ENCODE results near the gene COLEC11.

Gene COLEC11

GRCh38 chr2:3655871-3656761 is 61.2 kb downstream of the COLEC11 start:
- no peak for DNase-seq

DNA sequence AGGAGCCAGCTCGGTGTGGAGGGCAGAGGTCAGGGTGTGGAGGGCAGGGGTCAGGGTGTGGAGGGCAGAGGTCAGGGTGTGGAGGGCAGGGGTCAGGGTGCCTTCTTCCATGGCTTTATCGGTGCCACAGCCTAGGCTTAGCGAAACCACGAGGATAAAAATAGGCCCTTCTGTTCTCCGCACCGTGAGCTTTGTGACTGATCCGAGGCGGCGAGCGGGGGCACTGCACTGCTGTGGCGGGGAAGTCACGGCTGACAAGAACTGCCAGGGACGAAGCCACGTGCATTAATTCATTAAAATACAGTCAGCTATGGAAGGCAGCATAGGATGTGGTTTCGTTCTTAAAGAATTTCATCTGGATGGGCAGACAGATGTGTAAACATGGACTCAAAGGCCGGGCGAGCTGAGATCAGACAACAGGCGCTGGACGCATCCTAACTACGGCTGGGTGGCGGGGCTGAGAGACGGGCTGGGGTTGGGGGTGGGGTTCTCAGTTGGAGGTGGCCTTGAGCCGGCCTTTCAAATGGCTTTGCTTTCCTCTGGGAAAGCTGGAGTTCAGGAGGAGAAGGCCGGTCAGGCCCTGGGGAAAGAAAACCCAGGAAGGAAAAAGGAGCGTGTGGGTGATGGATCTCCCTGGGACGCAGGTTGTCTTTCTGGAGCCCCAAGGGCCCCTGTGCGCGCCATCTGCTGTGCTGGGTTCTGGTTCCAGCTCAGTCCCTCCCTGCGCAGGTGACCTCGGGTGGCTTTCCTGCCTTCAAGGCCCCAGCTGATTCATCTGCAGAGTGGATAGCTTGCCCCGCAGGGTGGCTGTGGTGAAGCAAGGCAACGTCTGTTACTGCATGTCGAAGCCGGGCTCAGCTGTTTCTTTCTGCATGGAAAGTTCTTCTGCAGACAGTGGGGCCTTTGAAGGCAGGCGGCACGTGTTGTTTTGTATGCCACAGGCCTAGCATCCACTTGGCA is 62.1 kb downstream of the COLEC11 start:
- no peak for DNase-seq

GRCh38 chr2:3657881-3658280 is 63.0 kb downstream of the COLEC11 start, which contains the start of gene ALLC:
ALLC (plus strand) TSS chr2:3658200; CDS start chr2:3671158, 12,958 bp downstream.
- no peak for DNase-seq

DNA sequence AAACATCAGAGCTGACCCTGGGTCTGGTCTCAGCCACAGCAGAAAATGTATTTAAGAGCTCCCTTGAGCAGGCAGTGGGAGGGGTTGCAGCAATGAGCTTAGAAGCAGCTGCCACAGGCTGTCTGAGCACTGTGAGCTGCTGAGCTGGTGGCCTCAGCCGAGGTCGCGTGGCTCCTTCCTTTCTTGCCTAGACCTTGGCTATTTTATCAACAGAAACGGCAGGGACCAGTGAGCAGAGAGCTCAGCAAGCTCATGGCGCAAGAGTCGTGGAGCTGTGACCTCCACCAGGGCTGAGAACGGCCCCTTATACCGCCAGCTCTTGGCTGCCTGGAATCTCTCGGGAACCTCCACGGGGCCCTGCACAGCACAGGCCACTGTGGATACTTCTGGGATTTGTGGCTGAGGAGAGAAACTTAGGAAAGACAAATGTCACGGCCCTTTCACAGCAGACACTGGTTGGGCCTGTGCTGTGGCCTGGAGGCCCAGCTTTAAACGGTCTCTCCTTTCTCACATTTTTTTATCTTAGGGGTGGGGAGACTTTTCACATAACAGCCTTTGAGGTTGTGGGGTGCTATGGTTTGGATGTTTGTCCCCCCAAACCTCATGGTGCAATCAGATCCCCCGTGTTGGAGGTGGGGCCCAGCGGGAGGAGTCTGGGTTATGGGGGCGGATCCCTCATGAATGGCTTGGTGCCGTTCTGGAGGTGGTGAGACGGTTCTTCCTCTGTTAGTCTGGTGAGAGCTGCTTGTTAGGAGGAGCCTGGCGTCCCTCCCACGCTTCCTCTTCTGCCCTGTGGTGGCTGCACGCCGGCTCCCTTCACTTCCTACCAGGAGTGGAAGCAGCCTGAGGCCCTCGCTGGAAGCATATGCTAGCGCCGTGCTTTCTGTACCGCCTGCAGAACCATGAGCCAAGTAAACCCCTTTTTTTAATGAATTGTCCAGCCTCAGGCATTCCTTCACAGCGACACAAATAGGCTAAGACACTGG is 64.8 kb downstream of the COLEC11 start:
- DNase-seq, result peak; percentile 35

- DNase-seq, result peak; percentile 74
These were observed 65.7 kb downstream of the COLEC11 start for GRCh38 chr2:3660640-3661039.

- no peak for DNase-seq
These were observed 66.3 kb downstream of the COLEC11 start for GRCh38 chr2:3661149-3661660.

DNA sequence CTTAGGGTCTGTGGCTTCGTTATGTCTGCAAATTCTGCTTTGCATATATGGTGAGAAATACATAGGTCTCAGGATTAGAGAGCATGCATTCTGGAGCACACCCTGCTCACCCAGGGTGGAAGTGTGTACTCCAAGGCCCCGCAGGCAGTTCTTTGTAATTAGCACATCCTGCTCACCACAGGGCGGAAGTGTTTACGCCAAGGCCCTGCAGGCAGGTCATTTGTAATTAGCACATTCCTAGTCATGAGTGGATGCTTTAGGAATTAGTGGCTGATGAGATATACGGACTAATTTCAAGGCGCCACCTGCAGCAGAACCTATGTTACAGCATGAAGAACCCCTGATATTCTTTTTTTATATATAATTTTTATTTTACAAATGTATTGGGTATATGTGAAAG is 67.3 kb downstream of the COLEC11 start:
- DNase-seq, result peak; percentile 31

DNA sequence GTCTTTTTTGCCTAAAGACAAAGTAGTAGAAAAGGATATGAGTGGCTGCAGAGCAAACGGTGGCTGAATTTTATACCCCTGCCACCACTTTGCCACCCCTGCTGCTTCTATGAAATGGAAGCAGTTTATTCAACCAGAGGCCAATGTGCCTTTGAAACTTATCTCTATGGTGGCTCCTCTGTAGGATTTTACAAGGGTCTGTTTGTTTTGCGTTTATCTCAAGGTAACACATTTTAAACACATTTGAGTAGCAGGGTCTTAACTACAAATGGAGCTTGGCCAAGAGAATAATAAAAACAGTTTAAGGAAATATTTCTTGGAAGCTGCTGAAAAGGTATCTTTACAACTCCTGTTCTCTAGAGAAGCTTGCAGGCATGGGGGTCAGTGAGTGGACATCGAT is 69.2 kb downstream of the COLEC11 start:
- DNase-seq, result no peak

GRCh38 chr2:3664925-3665324 is 70.0 kb downstream of the COLEC11 start:
- DNase-seq, result no peak

DNA sequence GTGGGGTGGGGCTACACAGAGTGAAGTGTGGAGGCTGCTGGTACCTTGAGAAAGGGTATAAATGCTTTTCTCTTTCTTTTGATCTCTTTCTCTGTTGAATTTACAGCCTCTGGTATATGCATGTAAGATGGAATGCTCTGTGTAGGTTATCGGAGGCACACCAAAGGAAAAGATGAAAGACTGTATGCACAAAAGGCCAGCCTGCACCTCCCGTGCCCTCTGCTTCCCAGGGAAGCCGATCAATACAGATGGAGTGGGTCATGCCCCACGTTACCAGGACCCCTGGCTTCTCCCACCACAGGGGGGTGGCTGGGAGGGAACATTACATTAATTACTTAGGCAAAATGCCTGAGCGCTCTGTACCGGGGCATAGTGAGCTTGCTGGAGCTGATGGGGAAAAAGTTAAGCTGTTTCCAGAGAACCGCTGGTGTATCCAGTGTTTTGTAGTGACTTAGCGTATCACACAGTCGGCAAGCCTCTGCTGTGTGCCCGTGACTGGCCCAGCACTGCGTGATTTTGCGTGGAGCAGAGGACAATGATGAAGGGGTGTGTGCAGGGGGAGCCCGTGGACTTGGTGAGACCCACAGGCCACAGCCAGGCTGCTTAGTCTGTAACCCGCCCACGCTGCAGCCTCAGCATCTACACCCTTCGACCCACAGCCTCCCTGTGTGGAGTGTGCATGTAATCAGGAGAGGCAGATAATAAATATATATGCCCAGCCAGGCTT is 71.1 kb downstream of the COLEC11 start:
- DNase-seq, result no peak

DNA sequence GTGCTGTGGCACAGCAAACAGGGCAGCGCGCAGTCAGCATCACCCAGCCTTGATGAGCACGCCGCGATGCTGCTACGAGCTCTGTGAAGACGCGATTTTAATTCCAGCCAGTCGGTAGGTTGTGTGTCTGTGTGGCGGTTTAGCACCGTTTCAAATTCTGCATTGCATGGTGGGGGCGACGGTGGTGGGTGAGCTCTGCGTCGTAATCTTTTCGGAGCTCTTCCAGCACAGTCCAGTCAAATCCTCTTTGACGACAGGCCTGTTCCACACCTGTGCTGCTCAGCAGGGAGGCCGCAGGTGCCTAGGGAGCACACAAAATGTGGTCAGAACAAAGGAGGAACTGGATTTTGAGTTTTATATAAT is 71.7 kb downstream of the COLEC11 start:
- DNase-seq, result no peak

- DNase-seq, result no peak
These were observed 72.3 kb downstream of the COLEC11 start for GRCh38 chr2:3667151-3667631.

- no peak for DNase-seq
These were observed 74.7 kb downstream of the COLEC11 start for GRCh38 chr2:3669656-3670055.

DNA sequence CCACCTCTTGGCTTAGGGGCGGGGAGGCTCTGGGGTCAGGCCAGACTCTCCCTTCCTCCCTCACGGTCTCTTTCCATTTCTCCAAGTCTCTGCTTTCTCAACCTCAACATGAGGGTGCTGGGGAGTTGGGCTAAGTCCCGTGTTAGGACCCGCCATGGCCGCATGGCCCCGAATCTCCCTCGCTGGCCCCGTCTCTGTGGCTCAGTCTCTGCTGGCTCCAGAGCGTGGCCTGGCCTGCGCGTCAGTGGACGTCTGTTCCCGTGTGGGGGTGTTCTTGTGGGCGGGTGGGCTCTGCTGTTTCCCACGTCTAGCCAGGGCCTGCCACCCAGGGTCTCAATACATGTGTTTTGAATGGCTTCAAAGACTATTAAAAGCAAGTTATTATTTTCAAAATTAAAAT is 75.5 kb downstream of the COLEC11 start:
- no peak for DNase-seq

GRCh38 chr2:3670941-3671340 is 76.0 kb downstream of the COLEC11 start:
- no peak for DNase-seq

- no peak for DNase-seq
These were observed 78.2 kb downstream of the COLEC11 start for GRCh38 chr2:3672861-3673678.

- no peak for DNase-seq
These were observed 79.3 kb downstream of the COLEC11 start for GRCh38 chr2:3674066-3674845.

GRCh38 chr2:3675687-3676086 is 80.8 kb downstream of the COLEC11 start:
- no peak for DNase-seq

- DNase-seq, result no peak
These were observed 82.5 kb downstream of the COLEC11 start for GRCh38 chr2:3677436-3677835.

DNA sequence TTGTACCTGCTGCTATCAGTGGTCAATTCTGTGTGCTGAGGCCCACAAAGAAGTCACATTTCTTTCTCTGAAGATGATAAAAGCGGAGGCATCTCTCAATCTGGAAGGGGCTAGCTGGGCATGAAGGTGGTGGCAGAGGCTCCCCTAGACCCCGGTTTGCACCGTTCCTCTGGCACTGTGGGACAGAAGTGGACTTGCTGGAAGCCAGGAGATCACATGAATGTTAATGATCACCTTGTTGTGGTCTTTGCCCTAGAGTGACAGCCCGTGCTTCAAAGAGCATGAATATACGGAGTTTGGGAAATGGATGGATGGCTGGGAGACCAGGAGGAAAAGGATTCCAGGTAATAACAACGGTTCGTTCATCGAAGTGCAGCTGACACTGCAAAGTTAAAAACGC is 83.3 kb downstream of the COLEC11 start:
- no peak for DNase-seq
